Naive thymus-derived CD4-positive, alpha-beta T cell (primary cell): Measurements from ENCODE around the gene RUNX2. TPM values are rescaled to one million over a fixed set of nuclear protein-coding genes. Genes with fewer than 3 reads are reported as not detected.
A peak's percentile ranks its signal among the peaks of the same experiment; 100 is the strongest.
"Not testable (repeated sequence)": the region's sequence is repeated elsewhere in the genome, so short reads cannot be mapped to it uniquely, and the experiment has no call there.

Experiments
- ATAC-seq: fragments of 150-1000 bp; cut with Tn5 transposase; 2 replicates; pipeline ENCODE4 v1.10.0; 2021; ENCODE audit warnings: mild to moderate bottlenecking, moderate library complexity
- CTCF ChIA-PET: fragments of 350-600 bp; sonication (Branson Sonifier 250); formaldehyde crosslinking; loops from one replicate; lab custom pipeline; 2021; ENCODE audit warnings: antibody characterized with exemption; lab: Charles Lee
- POLR2A ChIA-PET: fragments of 350-600 bp; sonication (Branson Sonifier 250); formaldehyde crosslinking; loops from one replicate; lab custom pipeline; 2021; ENCODE audit warnings: antibody characterized with exemption, inconsistent platforms; lab: Charles Lee
- DNase-seq, 9 donors: peaks; one replicate each; pipeline versions ENCODE4 v3.0.0 to v3.0.0-alpha.2; 2020 to 2022; ENCODE audit warnings: mixed read lengths in 1 of 9
- H3K27ac ChIP-seq: one replicate; pipeline ENCODE4 v1.7.0; 2013; ENCODE audit warnings: mild to moderate bottlenecking, low read depth, low read length, moderate library complexity
- H3K27me3 ChIP-seq, 2 donors: one replicate each; pipeline ENCODE4 v1.7.0; 2013; ENCODE audit warnings: low read length in 2 of 2, mild to moderate bottlenecking in 2 of 2, moderate library complexity in 2 of 2; ENCODE audit not compliant: control insufficient read depth in 2 of 2, insufficient read depth in 2 of 2
- H3K36me3 ChIP-seq, 3 experiments: 1 replicate in 2 of 3; 2 replicates in 1 of 3; pipeline ENCODE4 v1.7.0; 2013; ENCODE audit warnings: low read length in 3 of 3, mild to moderate bottlenecking in 3 of 3, moderate library complexity in 1 of 3; ENCODE audit not compliant: insufficient read depth in 3 of 3, control insufficient read depth in 2 of 3
- H3K4me1 ChIP-seq, 2 donors: one replicate each; pipeline ENCODE4 v1.7.0; 2013; ENCODE audit warnings: low read length in 2 of 2, mild to moderate bottlenecking in 2 of 2, moderate library complexity in 1 of 2; ENCODE audit not compliant: control insufficient read depth in 2 of 2, insufficient read depth in 2 of 2
- H3K4me3 ChIP-seq: 2 replicates; pipeline ENCODE4 v1.7.0; 2013; ENCODE audit warnings: mild to moderate bottlenecking, low read length
- H3K9me3 ChIP-seq, 3 experiments: 1 replicate in 2 of 3; 2 replicates in 1 of 3; pipeline ENCODE4 v1.7.0; 2013; ENCODE audit warnings: low read length in 3 of 3; ENCODE audit not compliant: control insufficient read depth in 2 of 3
- H3K27ac Mint-ChIP-seq, 9 donors: one replicate each; pipeline ENCODE4 v1.8.0; 2020 to 2022; ENCODE audit warnings: mixed read lengths in 9 of 9, mild to moderate bottlenecking in 8 of 9, moderate library complexity in 5 of 9, inconsistent platforms in 2 of 9
- H3K27me3 Mint-ChIP-seq, 5 donors: one replicate each; pipeline ENCODE4 v1.8.0; 2021 to 2022; ENCODE audit warnings: mixed read lengths in 5 of 5, mild to moderate bottlenecking in 1 of 5
- H3K36me3 Mint-ChIP-seq, 5 donors: one replicate each; pipeline ENCODE4 v1.8.0; 2020 to 2022; ENCODE audit warnings: mixed read lengths in 5 of 5, mild to moderate bottlenecking in 3 of 5, inconsistent platforms in 1 of 5
- H3K4me1 Mint-ChIP-seq, 7 donors: one replicate each; pipeline ENCODE4 v1.8.0; 2020 to 2022; ENCODE audit warnings: mixed read lengths in 7 of 7, mild to moderate bottlenecking in 3 of 7, inconsistent platforms in 1 of 7
- H3K4me3 Mint-ChIP-seq, 10 donors: one replicate each; pipeline ENCODE4 v1.8.0; 2020 to 2022; ENCODE audit warnings: mild to moderate bottlenecking in 10 of 10, mixed read lengths in 10 of 10, moderate library complexity in 6 of 10, inconsistent platforms in 2 of 10
- H3K9me3 Mint-ChIP-seq, 11 donors: one replicate each; pipeline ENCODE4 v1.8.0; 2020 to 2022; ENCODE audit warnings: mixed read lengths in 11 of 11, mild to moderate bottlenecking in 4 of 11, inconsistent platforms in 1 of 11, moderate library complexity in 1 of 11
- intact Hi-C, 2 donors: fragments of 100-400 bp; cut with micrococcal nuclease; formaldehyde crosslinking; loops; one replicate each; pipeline ENCODE4 v1.15.1; 2023
- polyA plus RNA-seq, 2 donors: library from polyadenylated mRNA; unstranded; fragments of 300-500 nt; fragmentation: Illumina TruSeq; gene quantifications; one replicate each; pipeline ENCODE4 v1.2.3, GENCODE V29; 2021
- total RNA-seq, 6 experiments: library from RNA in 5 of 6; stranded (reverse) in 5 of 6; gene quantifications; 1 replicate in 5 of 6; 2 replicates in 1 of 6; pipeline ENCODE4 v1.2.3 and lab custom pipeline; 2021 to 2026

The RUNX2 gene
- total and polyA plus RNA-seq, 7 experiments from 2014 or later, result 2.3 to 17.9 (median 13.9) TPM

DNA sequence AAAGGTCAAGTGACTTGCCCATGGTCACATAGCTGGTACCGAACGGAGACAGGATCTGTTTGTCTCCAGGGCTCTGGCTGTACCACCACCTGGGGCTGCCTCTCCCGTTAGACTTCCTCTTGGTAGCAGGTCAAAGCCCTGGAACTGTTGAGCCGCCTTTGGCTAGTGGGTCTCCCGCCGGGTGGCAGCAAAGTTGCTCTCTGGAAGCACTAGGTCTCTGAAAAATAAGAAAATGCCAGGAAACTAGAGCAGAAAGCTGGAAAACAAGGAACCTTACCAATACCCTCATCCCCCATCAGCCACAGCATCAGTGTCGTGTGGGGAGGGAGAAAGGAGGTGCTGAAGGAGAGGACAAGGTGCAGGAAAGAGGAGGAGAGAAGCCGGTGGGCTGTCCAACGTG lies 340.6 kb downstream of the RUNX2 start:
- CTCF ChIA-PET, result no interaction called here
- intact Hi-C loops, result loop anchor here in 1 of 2 donors (10.0 kb wide), 1 partner anchor 174 kb away; no protein-coding TSS in a partner anchor
- DNase-seq (no peak), ATAC-seq (no peak)
- Histone ChIP-seq H3K4me1 (peaks cover 0 to 4% of the 10 kb centered on the region in 2 donors), H3K4me3 (no peak overlapping the region), H3K27ac (no peak overlapping the region), H3K9me3 (no peaks in the 10 kb centered on the region), H3K36me3 (no peaks in the 10 kb centered on the region), H3K27me3 (no peaks in the 10 kb centered on the region)
- Mint-ChIP-seq H3K27me3 (peaks cover 0 to 14% (median 13%) of the 10 kb centered on the region in 5 donors), H3K27ac (no peak overlapping the region), H3K9me3 (peaks cover 0 to 2% (median 0%) of the 10 kb centered on the region in 11 donors), H3K4me3 (no peak overlapping the region), H3K4me1 (peaks cover 5 to 41% (median 27%) of the 10 kb centered on the region in 7 donors), H3K36me3 (peaks cover 0 to 11% (median 0%) of the 10 kb centered on the region in 5 donors)
- POLR2A ChIA-PET, result no interaction called here

DNA sequence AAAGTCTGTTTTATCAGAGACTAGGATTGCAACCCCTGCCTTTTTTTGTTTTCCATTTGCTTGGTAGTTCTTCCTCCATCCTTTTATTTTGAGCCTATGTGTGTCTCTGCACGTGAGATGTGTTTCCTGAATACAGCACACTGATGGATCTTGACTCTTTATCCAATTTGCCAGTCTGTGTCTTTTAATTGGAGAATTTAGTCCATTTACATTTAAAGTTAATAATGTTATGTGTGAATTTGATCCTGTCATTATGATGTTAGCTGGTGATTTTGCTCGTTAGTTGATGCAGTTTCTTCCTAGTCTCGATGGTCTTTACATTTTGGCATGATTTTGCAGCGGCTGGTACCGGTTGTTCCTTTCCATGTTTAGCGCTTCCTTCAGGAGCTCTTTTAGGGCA lies 345.0 kb downstream of the RUNX2 start:
- H3K4me1 Mint-ChIP-seq, result peaks cover 14 to 35% (median 29%) of the 10 kb centered on the region in 7 donors
- H3K9me3 Mint-ChIP-seq, intact Hi-C loops: not testable (repeated sequence)

DNA sequence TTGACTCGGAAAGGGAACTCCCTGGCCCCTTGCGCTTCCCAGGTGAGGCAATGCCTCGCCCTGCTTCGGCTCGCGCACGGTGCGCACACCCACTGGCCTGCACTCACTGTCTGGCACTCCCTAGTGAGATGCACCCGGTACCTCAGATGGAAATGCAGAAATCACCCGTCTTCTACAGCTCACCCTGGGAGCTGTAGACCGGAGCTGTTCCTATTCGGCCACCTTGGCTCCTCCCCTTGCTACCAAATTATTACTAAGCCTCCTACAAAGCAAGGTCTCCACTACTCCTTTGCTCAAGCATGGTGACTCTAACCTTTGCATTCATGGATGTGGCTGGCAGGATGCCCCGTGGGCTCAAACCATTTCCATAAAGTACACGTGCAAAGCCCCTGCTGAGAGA lies 347.0 kb downstream of the RUNX2 start:
- ChIA-PET CTCF (interaction anchor here (1.6 kb wide), 1 partner anchor 39 kb away, joined by 6 read pairs; no protein-coding TSS in a partner anchor), POLR2A (interaction anchor here (1.0 to 1.7 kb wide), 2 partner anchors 13 to 298 kb away, joined by 4 to 5 read pairs; no protein-coding TSS in a partner anchor)
- Mint-ChIP-seq H3K4me3 (peak overlapping the region in 2 of 10 donors; percentile 50 to 72), H3K9me3 (peaks cover 0 to 11% (median 6%) of the 10 kb centered on the region in 11 donors), H3K27ac (peak overlapping the region in 1 of 9 donors; percentile 61), H3K36me3 (peaks cover 0 to 10% (median 0%) of the 10 kb centered on the region in 5 donors), H3K4me1 (peaks cover 17 to 46% (median 38%) of the 10 kb centered on the region in 7 donors)
- DNase-seq, H3K27me3 ChIP-seq, H3K27ac ChIP-seq, H3K4me3 ChIP-seq, H3K27me3 Mint-ChIP-seq, H3K9me3 ChIP-seq, ATAC-seq, intact Hi-C loops, H3K36me3 ChIP-seq: not testable (repeated sequence)
- H3K4me1 ChIP-seq, result peaks cover 12 to 27% of the 10 kb centered on the region in 2 donors

More for the DNA sequence above, 345.0 kb downstream of the RUNX2 start:
- H3K4me3 Mint-ChIP-seq, DNase-seq, H3K36me3 Mint-ChIP-seq, H3K27ac ChIP-seq, CTCF ChIA-PET, H3K36me3 ChIP-seq, ATAC-seq, H3K27ac Mint-ChIP-seq, H3K9me3 ChIP-seq, H3K27me3 ChIP-seq, POLR2A ChIA-PET, H3K27me3 Mint-ChIP-seq, H3K4me3 ChIP-seq: not testable (repeated sequence)
- peaks cover 12 to 27% of the 10 kb centered on the region in 2 donors for H3K4me1 ChIP-seq

DNA sequence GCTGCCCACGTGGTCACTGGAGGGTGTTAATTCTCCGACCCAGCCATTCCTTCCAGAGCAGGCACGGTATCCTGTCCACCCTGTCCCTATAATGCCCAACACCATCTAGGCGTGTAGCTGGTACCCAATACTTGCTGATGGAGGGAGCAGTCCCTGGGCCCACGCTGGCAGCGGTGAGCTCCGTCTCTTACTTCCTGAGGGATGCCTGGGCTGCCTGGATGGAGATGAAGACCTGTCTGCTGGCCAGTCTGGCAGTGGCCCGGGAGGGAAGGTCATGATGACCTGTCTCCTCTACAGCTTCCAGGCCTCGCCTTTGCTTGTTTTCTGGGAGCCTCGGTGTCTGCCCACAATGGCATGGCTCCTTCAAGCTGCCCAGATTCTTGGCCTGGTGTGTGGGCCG lies 347.5 kb downstream of the RUNX2 start:
- intact Hi-C loops, result loop anchor here in 1 of 2 donors (2.0 kb wide), 1 partner anchor 39 kb away; no protein-coding TSS in a partner anchor
- Mint-ChIP-seq H3K36me3 (peaks cover 0 to 10% (median 0%) of the 10 kb centered on the region in 5 donors), H3K4me3 (peak overlapping the region in 1 of 10 donors; percentile 72), H3K4me1 (peaks cover 17 to 46% (median 38%) of the 10 kb centered on the region in 7 donors), H3K9me3 (peaks cover 0 to 16% (median 6%) of the 10 kb centered on the region in 11 donors), H3K27ac (peak overlapping the region in 1 of 9 donors; percentile 61), H3K27me3 (no peaks in the 10 kb centered on the region)
- no peak for ATAC-seq
- H3K9me3 ChIP-seq, result no peaks in the 10 kb centered on the region
- H3K4me3 ChIP-seq, result no peak overlapping the region
- H3K36me3 ChIP-seq, result no peaks in the 10 kb centered on the region
- POLR2A ChIA-PET, result interaction anchor here (0.6 to 1.7 kb wide), 3 partner anchors 13 to 299 kb away, joined by 3 to 5 read pairs (median 4); no protein-coding TSS in a partner anchor
- H3K4me1 ChIP-seq, result peaks cover 12 to 27% of the 10 kb centered on the region in 2 donors
- DNase-seq, result no peak
- no peaks in the 10 kb centered on the region for H3K27me3 ChIP-seq
- no peak overlapping the region for H3K27ac ChIP-seq
- CTCF ChIA-PET, result interaction anchor here (1.6 kb wide), 1 partner anchor 39 kb away, joined by 6 read pairs; no protein-coding TSS in a partner anchor

DNA sequence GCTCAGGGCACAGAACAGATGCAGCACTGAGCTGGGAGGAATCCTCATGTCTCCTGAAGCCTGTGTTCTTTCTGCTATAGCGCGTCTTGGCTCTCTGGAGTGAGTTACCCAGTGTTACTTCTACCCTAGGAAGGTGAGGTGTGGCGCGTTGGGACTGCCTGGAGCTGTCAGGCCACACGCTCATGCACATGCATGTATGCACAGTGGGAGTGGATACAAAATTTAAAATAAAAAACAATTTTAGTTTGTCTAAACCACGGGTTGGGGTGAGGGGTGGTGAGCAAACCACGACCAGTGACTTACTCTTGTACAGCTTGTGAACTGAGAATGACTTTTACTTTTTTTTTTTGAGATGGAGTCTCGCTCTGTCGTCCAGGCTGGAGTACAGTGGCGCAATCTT lies 348.2 kb downstream of the RUNX2 start:
- H3K36me3 ChIP-seq, result no peaks in the 10 kb centered on the region
- CTCF ChIA-PET, result interaction anchor here (1.1 to 1.6 kb wide), 2 partner anchors 38 to 145 kb away, joined by 4 to 6 read pairs; no protein-coding TSS in a partner anchor
- H3K4me1 Mint-ChIP-seq, result peaks cover 17 to 46% (median 38%) of the 10 kb centered on the region in 7 donors
- POLR2A ChIA-PET, result interaction anchor here (0.6 to 2.0 kb wide), 4 partner anchors 40 to 299 kb away, joined by 3 to 8 read pairs (median 4); no protein-coding TSS in a partner anchor
- no peak overlapping the region for H3K4me3 ChIP-seq
- ATAC-seq, result no peak
- H3K27ac Mint-ChIP-seq, result peak overlapping the region in 3 of 9 donors; percentile 23 to 87 (median 81)
- no peak for DNase-seq
- no peaks in the 10 kb centered on the region for H3K27me3 ChIP-seq
- H3K27ac ChIP-seq, result no peak overlapping the region
- H3K36me3 Mint-ChIP-seq, result peaks cover 0 to 10% (median 0%) of the 10 kb centered on the region in 5 donors
- H3K9me3 ChIP-seq, result no peaks in the 10 kb centered on the region
- peaks cover 0 to 22% (median 6%) of the 10 kb centered on the region in 11 donors for H3K9me3 Mint-ChIP-seq
- intact Hi-C loops, result loop anchor here in 1 of 2 donors (2.0 kb wide), 1 partner anchor 38 kb away; no protein-coding TSS in a partner anchor
- peaks cover 12 to 27% of the 10 kb centered on the region in 2 donors for H3K4me1 ChIP-seq
- no peaks in the 10 kb centered on the region for H3K27me3 Mint-ChIP-seq
- H3K4me3 Mint-ChIP-seq, result peak overlapping the region in 6 of 10 donors; percentile 5 to 72 (median 50)

DNA sequence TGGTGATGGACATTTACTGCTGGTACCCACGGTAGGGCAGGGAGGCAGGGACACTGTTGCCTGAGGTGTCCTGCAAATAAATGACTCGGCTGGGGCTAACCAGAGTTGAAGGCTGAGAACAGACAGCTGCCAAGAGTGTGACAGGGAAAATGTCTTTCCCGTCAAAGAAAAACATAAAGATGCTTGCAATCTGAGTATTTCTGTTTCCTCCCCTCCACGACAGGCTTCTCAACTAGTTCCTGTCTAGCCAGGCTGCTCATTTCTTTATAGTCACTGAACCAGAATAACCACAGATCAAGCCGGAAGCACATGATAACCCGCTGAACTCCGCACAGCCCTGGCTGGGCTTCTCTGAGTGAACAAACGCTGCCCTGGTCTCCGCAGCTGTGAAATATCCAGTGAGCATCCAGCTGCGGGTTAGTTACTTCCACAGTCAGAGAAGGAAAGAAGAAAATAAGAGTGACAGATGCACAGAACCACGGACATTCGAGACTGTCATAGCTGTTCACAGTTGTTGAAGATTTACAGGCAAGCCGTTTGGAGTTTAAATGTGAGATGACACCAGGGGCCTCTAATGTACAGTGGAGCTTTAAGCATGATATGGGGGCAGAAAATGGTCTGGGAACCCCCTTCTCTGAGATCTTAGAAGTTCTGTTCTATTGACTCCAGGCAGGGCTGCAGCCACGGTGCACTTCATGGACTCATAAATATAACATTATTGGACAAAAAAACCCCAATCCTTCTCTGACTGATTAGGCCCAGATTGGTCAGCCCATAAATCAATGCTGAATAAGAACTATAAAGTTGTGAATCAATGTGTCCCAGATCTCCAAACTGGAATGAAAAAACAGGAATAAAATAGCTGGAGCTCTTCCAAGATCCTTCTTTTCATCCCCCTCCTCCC lies 349.5 kb downstream of the RUNX2 start:
- peaks cover 4 to 33% (median 14%) of the 10 kb centered on the region in 11 donors for H3K9me3 Mint-ChIP-seq
- ChIA-PET CTCF (interaction anchor here (1.0 kb wide), 1 partner anchor 37 kb away, joined by 4 read pairs; no protein-coding TSS in a partner anchor), POLR2A (interaction anchor here (0.6 to 2.0 kb wide), 5 partner anchors 11 to 299 kb away, joined by 3 to 8 read pairs (median 3); partner anchors contain the start of gene SUPT3H)
- Histone ChIP-seq H3K4me3 (peak overlapping the region; percentile 3), H3K4me1 (peaks cover 12 to 27% of the 10 kb centered on the region in 2 donors), H3K27ac (peak overlapping the region; percentile 12), H3K27me3 (no peaks in the 10 kb centered on the region), H3K9me3 (no peaks in the 10 kb centered on the region), H3K36me3 (no peaks in the 10 kb centered on the region)
- H3K36me3 Mint-ChIP-seq, result peaks cover 0 to 18% (median 5%) of the 10 kb centered on the region in 5 donors
- intact Hi-C loops, result loop anchor here (1.0 to 2.0 kb wide), 3 partner anchors 37 to 91 kb away; no protein-coding TSS in a partner anchor
- peak in 8 of 9 donors; percentile 32 to 68 (median 53) for DNase-seq
- H3K4me1 Mint-ChIP-seq, result peaks cover 17 to 54% (median 43%) of the 10 kb centered on the region in 7 donors
- peak overlapping the region; percentile 71 to 84 (median 77) for H3K4me3 Mint-ChIP-seq
- peak overlapping the region; percentile 65 to 92 (median 83) for H3K27ac Mint-ChIP-seq
- ATAC-seq, result peak; percentile 83
- no peaks in the 10 kb centered on the region for H3K27me3 Mint-ChIP-seq
